GM21360 (cell line): ENCODE measurements around the gene RYR2.
"Not testable (repeated sequence)": the region's sequence is repeated elsewhere in the genome, so short reads cannot be mapped to it uniquely, and the experiment has no call there.

Experiments used
- ATAC-seq: cut with Tn5 transposase; IDR thresholded peaks from one replicate; pipeline ENCODE4 v1.9.1; 2021; ENCODE audit warnings: mild to moderate bottlenecking, moderate library complexity; ENCODE audit not compliant: unreplicated experiment

Gene RYR2

DNA sequence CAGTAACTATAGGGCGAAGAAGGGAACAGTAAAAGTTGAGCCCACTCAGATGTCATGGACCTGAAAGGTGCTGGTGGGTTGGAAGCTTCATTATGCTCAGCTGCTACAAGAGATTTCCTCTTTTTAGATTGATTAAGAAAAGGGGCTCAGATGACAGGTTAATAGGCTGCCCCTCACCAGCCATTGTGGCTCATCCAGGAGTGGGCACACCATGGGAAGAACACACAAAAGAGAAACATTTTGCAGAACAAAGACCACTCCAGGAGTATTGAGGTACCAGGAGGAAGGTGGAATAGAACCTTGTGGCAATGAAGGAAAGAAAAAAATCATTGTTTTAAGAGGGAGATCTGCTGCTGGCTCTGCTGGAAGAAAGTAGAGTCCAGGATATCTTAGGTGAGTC lies 205.5 kb downstream of the RYR2 start:
- no peak for ATAC-seq

DNA sequence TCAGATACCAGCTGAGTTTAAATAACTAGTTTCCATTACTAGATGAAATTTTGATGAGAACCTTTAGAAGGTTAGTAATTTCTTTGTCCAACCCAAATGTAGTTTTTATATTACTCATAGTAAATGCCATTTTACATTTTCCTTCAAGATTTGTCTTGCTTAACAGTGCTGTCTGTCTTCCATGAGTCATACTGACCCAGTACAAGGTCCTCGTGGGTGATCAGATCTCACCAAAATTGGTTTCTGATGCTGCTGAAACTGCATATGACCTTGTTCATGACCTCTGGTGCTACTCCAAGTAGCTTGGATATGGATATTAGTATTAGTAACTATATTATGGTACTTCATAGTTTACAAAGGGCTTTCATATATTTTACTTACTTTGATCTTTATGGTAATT lies 207.1 kb downstream of the RYR2 start:
- no peak for ATAC-seq

- no peak for ATAC-seq
Measured at GRCh38 chr1:237250055-237250454, 208.1 kb downstream of the RYR2 start.

GRCh38 chr1:237255071-237255470 lies 213.1 kb downstream of the RYR2 start:
- ATAC-seq, result no peak

- ATAC-seq, result no peak
Measured at GRCh38 chr1:237258871-237259270, 216.9 kb downstream of the RYR2 start.

- no peak for ATAC-seq
Measured at GRCh38 chr1:237261198-237261597, 219.2 kb downstream of the RYR2 start.

GRCh38 chr1:237267743-237268142 lies 225.8 kb downstream of the RYR2 start:
- no peak for ATAC-seq

DNA sequence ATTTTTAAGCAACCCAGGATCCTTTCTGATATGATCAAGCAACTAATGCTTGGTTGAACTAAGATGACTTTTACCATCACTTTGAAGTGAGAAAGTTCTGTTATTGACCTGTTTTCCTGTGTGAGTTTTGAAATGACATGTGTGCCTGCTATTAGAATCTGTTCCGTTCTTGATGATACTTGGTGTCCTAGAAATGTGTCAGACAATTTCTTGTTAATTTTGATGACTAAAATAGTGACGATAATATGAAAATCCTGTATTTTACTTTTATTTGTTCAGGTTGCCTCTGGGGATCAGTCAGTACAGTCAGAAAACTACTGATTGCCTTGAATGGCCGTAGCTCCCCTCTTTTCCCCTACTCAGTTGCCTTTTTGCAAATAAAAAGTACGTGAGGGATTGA lies 228.0 kb downstream of the RYR2 start:
- peak; percentile 59 for ATAC-seq

GRCh38 chr1:237270353-237270752 lies 228.4 kb downstream of the RYR2 start:
- ATAC-seq, result no peak

- not testable (repeated sequence) for ATAC-seq
Measured at GRCh38 chr1:237277994-237278393, 236.0 kb downstream of the RYR2 start.

DNA sequence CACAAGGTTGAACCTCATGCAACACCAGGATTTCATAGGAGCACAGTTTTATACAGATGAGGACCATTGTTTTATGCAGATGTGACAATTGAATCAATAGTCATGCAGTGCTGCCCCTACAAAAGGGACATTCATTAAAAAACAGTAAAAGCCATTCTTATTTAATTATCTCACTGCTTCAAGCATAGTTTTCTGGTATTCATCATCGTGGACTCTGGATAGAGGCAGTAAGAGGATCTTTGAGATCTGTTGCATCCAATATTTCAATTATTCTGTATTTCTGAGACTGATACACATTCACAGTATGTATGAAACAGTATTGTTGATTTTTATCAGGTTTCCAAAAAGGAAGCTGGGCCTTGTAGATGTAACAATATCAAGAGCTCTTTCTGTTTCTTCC lies 237.6 kb downstream of the RYR2 start:
- no peak for ATAC-seq

DNA sequence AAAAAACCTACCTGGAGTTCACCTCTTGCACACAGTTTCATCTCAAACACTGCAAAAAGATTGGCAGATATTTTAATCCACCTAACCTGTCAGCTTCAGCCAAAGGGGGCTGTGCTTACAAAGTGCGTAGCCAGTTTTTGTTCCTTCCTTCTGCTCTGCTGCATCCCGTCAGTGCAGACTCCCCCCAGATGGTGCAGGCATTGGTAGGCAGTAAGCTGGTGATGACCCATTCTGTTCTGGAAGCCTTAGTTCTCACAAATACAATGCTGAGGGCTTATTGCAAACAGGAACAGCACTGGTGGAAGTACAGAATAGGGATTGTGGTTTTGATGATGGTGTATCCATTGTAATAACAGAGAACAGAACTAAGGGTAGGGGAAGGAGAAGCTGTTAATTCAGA lies 239.5 kb downstream of the RYR2 start:
- ATAC-seq, result no peak

- ATAC-seq, result no peak
Measured at GRCh38 chr1:237282208-237282783, 240.3 kb downstream of the RYR2 start.

DNA sequence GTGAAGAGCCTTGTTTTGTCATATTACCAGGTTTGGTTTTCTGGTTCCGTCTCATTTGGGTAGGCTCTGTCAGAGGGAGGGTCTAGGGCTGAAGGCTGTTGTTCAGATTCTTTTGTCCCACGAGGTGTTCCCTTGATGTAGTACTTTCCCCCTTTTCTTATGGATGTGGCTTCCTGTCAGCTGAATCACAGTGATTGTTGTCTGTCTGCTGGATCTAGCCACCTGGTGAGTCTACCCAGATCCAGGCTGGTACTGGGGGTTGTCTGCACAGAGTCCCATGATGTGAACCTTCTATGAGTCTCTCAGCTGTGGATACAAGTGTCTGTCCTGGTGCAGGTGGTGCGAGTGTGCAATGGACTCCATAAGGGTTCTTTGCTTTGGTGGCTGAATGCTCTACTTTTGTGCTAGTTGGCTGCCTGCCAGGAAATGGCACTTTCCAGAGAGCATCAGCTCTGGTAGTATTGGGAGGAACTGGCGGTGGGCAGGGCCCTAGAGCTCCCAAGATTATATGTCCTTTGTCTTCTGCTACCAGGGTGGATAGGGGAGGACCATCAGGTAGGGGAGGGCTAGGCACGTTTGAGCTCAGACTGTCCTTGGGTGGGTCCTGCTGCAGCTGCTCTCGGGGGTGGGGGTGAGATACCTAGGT lies 246.0 kb downstream of the RYR2 start:
- ATAC-seq, result no peak

DNA sequence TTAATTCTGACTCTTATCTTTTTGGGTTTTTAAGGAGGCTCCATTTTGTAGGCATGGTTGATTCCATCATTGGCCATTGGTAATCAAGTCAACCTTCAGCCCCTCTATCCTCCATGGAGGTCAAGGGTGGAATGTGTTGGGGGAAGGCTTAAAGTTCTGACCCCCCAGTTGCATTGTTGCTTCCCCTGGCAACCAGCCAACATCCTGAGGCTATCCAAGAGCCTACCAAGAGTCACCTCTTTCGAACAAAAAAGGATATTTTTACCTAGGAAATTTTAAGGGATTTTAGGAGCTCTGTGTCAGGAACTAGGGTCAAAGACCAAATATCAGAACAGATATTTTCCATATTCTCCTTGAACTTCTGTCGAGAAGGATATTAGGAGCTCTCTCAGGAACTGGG lies 251.8 kb downstream of the RYR2 start:
- no peak for ATAC-seq

GRCh38 chr1:237296861-237297260 lies 254.9 kb downstream of the RYR2 start:
- ATAC-seq, result no peak

GRCh38 chr1:237300642-237301041 lies 258.7 kb downstream of the RYR2 start:
- ATAC-seq, result no peak

DNA sequence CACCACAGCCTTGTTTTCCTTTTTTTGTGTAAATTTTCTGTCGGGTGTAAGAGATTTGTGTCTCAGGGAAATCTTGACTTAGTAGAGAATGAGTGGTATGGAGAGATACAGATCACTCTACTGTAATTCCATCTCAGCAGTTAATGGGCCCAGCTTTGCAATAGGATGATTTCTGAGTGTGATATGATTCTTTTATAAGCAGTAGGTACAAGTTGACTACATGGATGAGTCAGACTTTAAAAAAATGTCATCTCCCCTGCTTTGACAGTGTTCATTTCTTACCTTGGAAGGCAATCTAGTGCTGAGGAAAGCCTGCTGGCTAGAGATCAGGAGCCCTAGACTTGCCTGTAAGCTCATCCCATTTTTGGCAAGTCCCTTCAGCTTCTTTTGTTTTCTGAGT lies 261.9 kb downstream of the RYR2 start:
- ATAC-seq, result no peak

DNA sequence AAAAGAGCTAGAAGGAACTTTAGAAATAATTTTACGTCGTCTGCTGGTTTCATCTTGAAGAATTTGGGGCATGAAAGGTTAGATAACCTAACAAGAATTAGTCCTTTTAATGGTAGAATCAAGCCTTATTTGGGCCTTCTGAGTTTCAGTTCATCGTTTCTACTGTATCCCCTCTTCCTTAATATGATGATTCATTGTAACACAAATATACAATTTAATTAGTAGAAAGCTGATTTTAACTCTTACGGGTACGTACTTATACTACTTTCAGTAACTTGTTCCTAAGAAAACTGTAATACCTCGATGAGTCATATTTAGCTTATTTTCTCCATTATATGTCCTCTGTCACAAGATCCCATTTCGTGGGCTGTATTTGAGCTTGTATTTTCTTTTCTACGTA lies 264.7 kb downstream of the RYR2 start:
- ATAC-seq, result no peak

- no peak for ATAC-seq
Measured at GRCh38 chr1:237309595-237310118, 267.7 kb downstream of the RYR2 start.

DNA sequence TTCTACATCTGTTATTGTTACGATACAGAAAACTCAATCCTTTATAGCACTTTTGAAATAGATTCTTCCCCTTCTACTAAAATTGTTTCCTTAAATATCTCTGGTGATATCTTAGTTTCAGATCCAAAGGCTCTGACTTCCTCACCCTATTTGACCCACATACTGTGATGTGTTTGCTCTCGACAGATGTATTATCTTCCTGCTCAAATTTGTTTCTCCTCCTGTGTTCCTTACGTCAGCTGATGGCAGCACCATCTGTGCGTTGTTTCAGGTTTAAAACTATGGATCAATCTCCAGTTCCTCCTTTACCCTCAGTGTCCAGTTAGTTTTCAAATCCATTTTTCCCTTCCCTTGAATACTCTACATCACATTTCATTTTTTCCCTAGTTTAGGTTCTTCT lies 274.4 kb downstream of the RYR2 start:
- no peak for ATAC-seq

DNA sequence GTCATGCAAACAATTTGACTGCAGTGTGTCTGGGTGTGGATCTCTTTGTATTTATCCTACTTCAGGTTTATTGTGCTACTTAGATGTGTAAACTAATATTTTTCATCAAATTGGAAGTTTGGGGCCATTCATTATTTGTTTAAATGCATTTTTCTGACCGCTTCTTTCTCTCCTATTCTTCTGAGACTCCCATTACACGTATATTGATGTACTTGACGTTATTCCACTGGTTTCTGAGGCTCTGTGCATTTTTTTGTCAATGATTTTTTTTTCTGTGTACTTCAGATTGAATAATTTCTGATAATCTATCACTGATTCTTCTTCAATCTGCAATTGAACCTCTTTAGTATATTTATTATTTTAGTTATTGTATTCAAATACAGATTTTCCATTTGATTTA lies 276.8 kb downstream of the RYR2 start:
- no peak for ATAC-seq

DNA sequence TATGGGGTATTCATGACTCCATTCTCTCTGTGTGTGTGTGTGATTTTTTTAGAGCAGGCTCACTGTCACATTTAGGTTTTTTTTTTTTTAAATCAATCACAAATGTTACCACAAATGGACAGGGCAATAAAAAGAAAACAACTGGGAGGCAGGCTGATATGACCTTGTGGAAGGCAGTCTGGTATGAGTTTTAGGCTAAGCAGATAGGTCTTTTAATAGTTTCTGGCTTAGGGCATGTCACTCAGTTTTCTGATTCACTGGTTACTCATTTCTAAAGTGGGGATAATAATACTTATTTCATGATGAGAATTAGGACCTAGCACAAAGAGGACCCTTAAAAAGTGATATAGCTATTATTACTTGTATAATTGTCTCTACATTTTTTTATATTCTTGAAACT lies 278.9 kb downstream of the RYR2 start:
- no peak for ATAC-seq
